H9 (cell line): ENCODE measurements around the gene ZFP57. TPM values are rescaled to one million over a fixed set of nuclear protein-coding genes. Genes with fewer than 3 reads are reported as not detected.

ENCODE experiments used
- DNase-seq: peaks from one replicate; pipeline ENCODE4 v3.0.0-alpha.2; 2017
- H2AFZ ChIP-seq: one replicate; pipeline ENCODE4 v1.6.1; 2013; ENCODE audit warnings: mild to moderate bottlenecking, low read length, control low read depth, moderate library complexity
- H2AK5ac ChIP-seq: 2 replicates; pipeline ENCODE4 v1.6.1; 2013; ENCODE audit warnings: low read length, control low read depth, mixed read lengths; ENCODE audit not compliant: insufficient read length
- H2BK120ac ChIP-seq: one replicate; pipeline ENCODE4 v1.6.1; 2013; ENCODE audit warnings: low read depth, mild to moderate bottlenecking, low read length, control low read depth, inconsistent platforms; ENCODE audit not compliant: poor library complexity, severe bottlenecking
- H2BK12ac ChIP-seq: 2 replicates; pipeline ENCODE4 v1.6.1; 2013; ENCODE audit warnings: low read length, control low read depth, mixed read lengths, low read depth; ENCODE audit not compliant: insufficient read length
- H2BK15ac ChIP-seq: 2 replicates; pipeline ENCODE4 v1.6.1; 2013; ENCODE audit warnings: low read depth, low read length, control low read depth
- H2BK20ac ChIP-seq: one replicate; pipeline ENCODE4 v1.6.1; 2013; ENCODE audit warnings: low read depth, mild to moderate bottlenecking, low read length, control low read depth, inconsistent platforms; ENCODE audit not compliant: poor library complexity, severe bottlenecking
- H2BK5ac ChIP-seq: 2 replicates; pipeline ENCODE4 v1.6.1; 2013; ENCODE audit warnings: low read length, control low read depth, mixed read lengths; ENCODE audit not compliant: insufficient read length
- H3K14ac ChIP-seq: 2 replicates; pipeline ENCODE4 v1.6.1; 2013; ENCODE audit warnings: low read length, control low read depth; ENCODE audit not compliant: insufficient read depth
- H3K18ac ChIP-seq: 2 replicates; pipeline ENCODE4 v1.6.1; 2013; ENCODE audit warnings: low read depth, mild to moderate bottlenecking, mixed read lengths, low read length, control low read depth; ENCODE audit not compliant: insufficient read length
- H3K23ac ChIP-seq: 2 replicates; pipeline ENCODE4 v1.6.1; 2013; ENCODE audit warnings: low read length, control low read depth, mixed read lengths, low read depth; ENCODE audit not compliant: insufficient read length
- H3K23me2 ChIP-seq: 2 replicates; pipeline ENCODE4 v1.6.1; 2013; ENCODE audit warnings: low read depth, mild to moderate bottlenecking, mixed read lengths, low read length, control low read depth; ENCODE audit not compliant: insufficient read length, poor library complexity, severe bottlenecking
- H3K27ac ChIP-seq: 2 replicates; pipeline ENCODE4 v1.5.1; 2013; ENCODE audit warnings: low read length, control low read depth, mixed read lengths, low read depth; ENCODE audit not compliant: insufficient read length
- H3K27me3 ChIP-seq: 2 replicates; pipeline ENCODE4 v1.6.1; 2013; ENCODE audit warnings: low read length, control low read depth, inconsistent platforms; ENCODE audit not compliant: insufficient read depth
- H3K4ac ChIP-seq: 2 replicates; pipeline ENCODE4 v1.6.1; 2013; ENCODE audit warnings: low read depth, mild to moderate bottlenecking, control low read depth, inconsistent platforms, low read length, moderate library complexity
- H3K4me1 ChIP-seq: 2 replicates; pipeline ENCODE4 v1.6.1; 2013; ENCODE audit warnings: low read length, control low read depth, inconsistent platforms; ENCODE audit not compliant: insufficient read depth
- H3K4me2 ChIP-seq: 2 replicates; pipeline ENCODE4 v1.6.1; 2013; ENCODE audit warnings: low read length, control low read depth, mixed read lengths; ENCODE audit not compliant: insufficient read length, insufficient read depth
- H3K56ac ChIP-seq: 2 replicates; pipeline ENCODE4 v1.6.1; 2013; ENCODE audit warnings: low read depth, mild to moderate bottlenecking, mixed read lengths, low read length, control low read depth; ENCODE audit not compliant: insufficient read length
- H3K79me1 ChIP-seq: 2 replicates; pipeline ENCODE4 v1.6.1; 2013; ENCODE audit warnings: low read depth, mild to moderate bottlenecking, moderate library complexity, low read length, control low read depth, inconsistent platforms; ENCODE audit not compliant: insufficient read depth, poor library complexity, severe bottlenecking
- H3K79me2 ChIP-seq: 2 replicates; pipeline ENCODE4 v1.6.1; 2013; ENCODE audit warnings: low read length, control low read depth, inconsistent platforms; ENCODE audit not compliant: insufficient read depth
- H3K9ac ChIP-seq: 2 replicates; pipeline ENCODE4 v1.6.1; 2013; ENCODE audit warnings: low read length, control low read depth, mixed read lengths; ENCODE audit not compliant: insufficient read length; ENCODE audit errors: extremely low read depth
- H3K9me3 ChIP-seq: one replicate; pipeline ENCODE4 v1.6.1; 2013; ENCODE audit warnings: low read depth, low read length, inconsistent platforms; ENCODE audit not compliant: control insufficient read depth
- H3T11ph ChIP-seq: one replicate; pipeline ENCODE4 v1.6.1; 2013; ENCODE audit warnings: mild to moderate bottlenecking, low read length, control low read depth, inconsistent platforms
- H4K20me1 ChIP-seq: one replicate; pipeline ENCODE4 v1.6.1; 2013; ENCODE audit not compliant: control insufficient read depth, insufficient read length, insufficient read depth
- H4K5ac ChIP-seq: 2 replicates; pipeline ENCODE4 v1.6.1; 2013; ENCODE audit warnings: low read depth, mild to moderate bottlenecking, mixed read lengths, low read length, control low read depth; ENCODE audit not compliant: insufficient read length
- H4K8ac ChIP-seq: replicated peaks from 2 replicates; pipeline ENCODE4 v1.6.1; 2013; ENCODE audit warnings: low read length, control low read depth, mixed read lengths, low read depth; ENCODE audit not compliant: insufficient read length
- H4K91ac ChIP-seq: 2 replicates; pipeline ENCODE4 v1.6.1; 2013; ENCODE audit warnings: low read depth, mild to moderate bottlenecking, moderate library complexity, mixed read lengths, low read length, control low read depth; ENCODE audit not compliant: insufficient read length
- H3K27ac Mint-ChIP-seq, 3 experiments: 2 replicates in 2 of 3; 3 replicates in 1 of 3; pipeline ENCODE4 v1.8.0; 2020 to 2021; ENCODE audit warnings: mixed read lengths in 3 of 3, mild to moderate bottlenecking in 1 of 3, moderate library complexity in 1 of 3
- H3K27me3 Mint-ChIP-seq: 2 replicates; pipeline ENCODE4 v1.8.0; 2021; ENCODE audit warnings: low read depth, mild to moderate bottlenecking, moderate library complexity, mixed read lengths
- H3K36me3 Mint-ChIP-seq, 3 experiments: 2 replicates in 2 of 3; 3 replicates in 1 of 3; pipeline ENCODE4 v1.8.0; 2020 to 2021; ENCODE audit warnings: low read depth in 3 of 3, mixed read lengths in 3 of 3; ENCODE audit not compliant: insufficient read depth in 1 of 3
- H3K4me1 Mint-ChIP-seq, 2 experiments: 2 replicates each; pipeline ENCODE4 v1.8.0; 2020; ENCODE audit warnings: mixed read lengths in 2 of 2
- H3K4me3 Mint-ChIP-seq, 2 experiments: 2 replicates in 1 of 2; 3 replicates in 1 of 2; pipeline ENCODE4 v1.8.0; 2020 to 2021; ENCODE audit warnings: mild to moderate bottlenecking in 2 of 2, mixed read lengths in 2 of 2, moderate library complexity in 1 of 2
- H3K9me3 Mint-ChIP-seq, 2 experiments: 2 replicates in 1 of 2; 3 replicates in 1 of 2; pipeline ENCODE4 v1.8.0; 2020; ENCODE audit warnings: mild to moderate bottlenecking in 2 of 2, mixed read lengths in 2 of 2, moderate library complexity in 1 of 2
- WGBS: extraction: QIAGEN DNeasy Blood & Tissue Kit; methylation state at CpG from one replicate; pipeline ENCODE4 v1.1.7; 2013; ENCODE audit warnings: missing lambda C conversion rate, low lambda C conversion rate, mixed read lengths; ENCODE audit not compliant: insufficient read length; ENCODE audit errors: extremely low coverage; 5-methylcytosine and 5-hydroxymethylcytosine counted together
- total RNA-seq: library from RNA; stranded (reverse); gene quantifications from 2 replicates; pipeline ENCODE4 v1.2.1, GENCODE V29; 2021
- TF ChIP-seq, protein P1 (sequence below): fragments of 200-600 bp; sonication (generic); conservative IDR thresholded peaks from 3 replicates; pipeline ENCODE4 v1.8.0; 2021; ENCODE audit warnings: antibody characterized with exemption, mild to moderate bottlenecking

The ZFP57 gene
- total RNA-seq, 1 experiment from 2014 or later: 1.7 TPM

DNA sequence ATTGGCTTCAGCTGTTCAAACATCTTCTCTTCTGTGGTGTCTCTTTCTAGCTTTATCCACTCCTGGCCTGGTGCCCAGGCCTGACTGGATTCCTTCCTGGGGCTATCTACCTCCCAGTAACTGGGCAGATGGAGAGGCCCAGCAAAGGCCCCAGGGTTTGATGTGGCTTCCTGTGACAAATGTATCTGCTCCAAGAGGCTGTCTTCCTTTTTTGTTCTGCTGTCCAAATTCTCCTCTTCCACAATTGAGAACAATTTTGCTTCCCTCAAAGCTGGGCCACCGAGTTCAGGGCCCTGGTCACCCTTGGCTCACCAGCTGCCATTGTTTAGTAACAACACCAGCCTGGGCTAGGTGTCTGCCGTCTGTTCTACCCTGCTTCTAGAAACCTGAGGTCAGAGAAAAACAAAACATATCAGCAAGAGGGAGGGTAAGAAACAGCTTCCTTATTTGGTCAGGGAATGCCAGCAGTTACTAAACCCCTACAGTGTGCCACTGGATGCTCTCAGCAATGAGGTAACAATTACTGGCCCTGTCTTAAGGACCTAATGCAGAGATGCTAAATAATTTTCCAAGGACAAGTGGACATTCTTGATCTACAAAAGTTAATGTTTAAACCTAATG is 3.9 kb downstream of the ZFP57 start:
- Histone ChIP-seq H2BK15ac (no peak overlapping the region), H3K14ac (peak overlapping the region; percentile 84; the same call in 1 of the 2 replicates), H2BK120ac (peak overlapping the region; percentile 69), H3K27ac (no peak overlapping the region), H4K8ac (no peak overlapping the region), H2BK12ac (peak overlapping the region; percentile 89), H3K27me3 (no peaks in the 10 kb centered on the region), H3K79me1 (no peaks in the 10 kb centered on the region), H2BK20ac (no peak overlapping the region), H3K79me2 (no peaks in the 10 kb centered on the region), H3K4me1 (peaks cover 2% of the 10 kb centered on the region; the same call in 1 of the 2 replicates), H2BK5ac (no peak overlapping the region), H3K4me2 (no peak overlapping the region), H2AFZ (no peak overlapping the region), H3K9ac (no peak overlapping the region), H2AK5ac (no peak overlapping the region), H3K9me3 (no peaks in the 10 kb centered on the region), H3K23me2 (no peaks in the 10 kb centered on the region), H4K91ac (no peak overlapping the region), H3T11ph (peak overlapping the region; percentile 21), H4K20me1 (no peaks in the 10 kb centered on the region), H3K56ac (no peak overlapping the region), H3K4ac (peak overlapping the region; percentile 65; the same call in 1 of the 2 replicates), H3K23ac (no peak overlapping the region), H4K5ac (no peak overlapping the region), H3K18ac (peak overlapping the region; percentile 68)
- Mint-ChIP-seq H3K27ac (peak overlapping the region; percentile 93 to 99 (median 93); a peak in 6 of 7 replicates), H3K27me3 (peaks cover 2% of the 10 kb centered on the region; the same call in 1 of the 2 replicates), H3K4me1 (peaks cover 20 to 32% of the 10 kb centered on the region in 2 experiments), H3K4me3 (no peak overlapping the region), H3K9me3 (peaks cover 0 to 2% of the 10 kb centered on the region in 2 experiments; a peak in 2 of 5 replicates), H3K36me3 (peaks cover 1 to 9% (median 5%) of the 10 kb centered on the region in 3 experiments; a peak in 5 of 7 replicates)
- TF ChIP-seq, protein P1, sequence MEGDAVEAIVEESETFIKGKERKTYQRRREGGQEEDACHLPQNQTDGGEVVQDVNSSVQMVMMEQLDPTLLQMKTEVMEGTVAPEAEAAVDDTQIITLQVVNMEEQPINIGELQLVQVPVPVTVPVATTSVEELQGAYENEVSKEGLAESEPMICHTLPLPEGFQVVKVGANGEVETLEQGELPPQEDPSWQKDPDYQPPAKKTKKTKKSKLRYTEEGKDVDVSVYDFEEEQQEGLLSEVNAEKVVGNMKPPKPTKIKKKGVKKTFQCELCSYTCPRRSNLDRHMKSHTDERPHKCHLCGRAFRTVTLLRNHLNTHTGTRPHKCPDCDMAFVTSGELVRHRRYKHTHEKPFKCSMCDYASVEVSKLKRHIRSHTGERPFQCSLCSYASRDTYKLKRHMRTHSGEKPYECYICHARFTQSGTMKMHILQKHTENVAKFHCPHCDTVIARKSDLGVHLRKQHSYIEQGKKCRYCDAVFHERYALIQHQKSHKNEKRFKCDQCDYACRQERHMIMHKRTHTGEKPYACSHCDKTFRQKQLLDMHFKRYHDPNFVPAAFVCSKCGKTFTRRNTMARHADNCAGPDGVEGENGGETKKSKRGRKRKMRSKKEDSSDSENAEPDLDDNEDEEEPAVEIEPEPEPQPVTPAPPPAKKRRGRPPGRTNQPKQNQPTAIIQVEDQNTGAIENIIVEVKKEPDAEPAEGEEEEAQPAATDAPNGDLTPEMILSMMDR: no peak
- no peak for DNase-seq
- no CpG with 5 or more reads among the region's 2 CpGs for WGBS
